ENCODE measurements around the gene OTUB2.

- TF ChIP-seq GATA3 (IDR thresholded peaks at IDR 0.05; ENCODE audit: low read depth, low read length) (no peak), GATA2 (IDR thresholded peaks at IDR 0.05; ENCODE audit: low read depth, low read length) (no peak)
Observed at GRCh38 chr14:93984070-93984469, 42.1 kb upstream of the OTUB2 start.

All from SH-SY5Y (cell line).